H1 (cell line): ENCODE results near the gene EFCAB6. TPM values are rescaled to one million over a fixed set of nuclear protein-coding genes. Genes with fewer than 3 reads are reported as not detected.

ENCODE experiments used
- CEBPB ChIP-seq: IDR thresholded peaks from 2 replicates; pipeline ENCODE4 v1.6.1; 2012; ENCODE audit warnings: low read depth, low read length
- CREB1 ChIP-seq: IDR thresholded peaks from 2 replicates; pipeline ENCODE4 v1.6.1; 2012; ENCODE audit warnings: inconsistent platforms
- EP300 ChIP-seq, 2 experiments: IDR thresholded peaks; 1 replicate in 1 of 2; 2 replicates in 1 of 2; pipeline ENCODE4 v1.6.1; 2011 to 2012; ENCODE audit warnings: low read depth in 2 of 2, low read length in 2 of 2, mild to moderate bottlenecking in 2 of 2, borderline replicate concordance in 1 of 2, inconsistent platforms in 1 of 2, moderate library complexity in 1 of 2
- EZH2 ChIP-seq: fragments of 200-600 bp; sonication (generic); IDR thresholded peaks from 2 replicates; pipeline ENCODE4 v1.7.1; 2012; ENCODE audit warnings: low read depth, mild to moderate bottlenecking, moderate library complexity, low read length, inconsistent platforms; ENCODE audit not compliant: severe bottlenecking
- JUN ChIP-seq: IDR thresholded peaks from 2 replicates; pipeline ENCODE4 v1.6.1; 2011; ENCODE audit warnings: low read depth, mild to moderate bottlenecking, improper control_type of control experiment, low read length
- NANOG ChIP-seq: IDR thresholded peaks from 2 replicates; pipeline ENCODE4 v1.6.1; 2011; ENCODE audit warnings: low read length, low read depth, mild to moderate bottlenecking, inconsistent platforms; ENCODE audit not compliant: insufficient read depth, poor library complexity, severe bottlenecking
- POLR2A ChIP-seq, 2 experiments: IDR thresholded peaks; 1 replicate in 1 of 2; 2 replicates in 1 of 2; pipeline ENCODE4 v1.6.1; 2011; ENCODE audit warnings: low read depth in 2 of 2, low read length in 2 of 2, mild to moderate bottlenecking in 2 of 2; ENCODE audit errors: control extremely low read depth in 1 of 2
- SAP30 ChIP-seq: fragments of 300-600 bp; sonication (generic); IDR thresholded peaks from 2 replicates; pipeline ENCODE4 v1.7.1; 2012; ENCODE audit warnings: low read length, moderate library complexity, mild to moderate bottlenecking, inconsistent platforms; ENCODE audit not compliant: insufficient read depth, insufficient replicate concordance
- SP1 ChIP-seq: IDR thresholded peaks from 2 replicates; pipeline ENCODE4 v1.6.1; 2011; ENCODE audit warnings: low read depth, low read length
- SP2 ChIP-seq: IDR thresholded peaks from 2 replicates; pipeline ENCODE4 v1.6.1; 2012; ENCODE audit warnings: mild to moderate bottlenecking, low read length, inconsistent platforms
- SP4 ChIP-seq: IDR thresholded peaks from 2 replicates; pipeline ENCODE4 v1.6.1; 2012; ENCODE audit warnings: low read length, inconsistent platforms
- polyA plus RNA-seq, 7 experiments: library from polyadenylated mRNA; depleted of rRNA in 3 of 7; stranded (reverse) in 5 of 7; unstranded in 2 of 7; fragments of >200 nt in 5 of 7; fragments of 200-250 nt in 2 of 7; gene quantifications; 1 replicate in 5 of 7; 2 replicates in 1 of 7; 4 replicates in 1 of 7; pipeline versions ENCODE4 v1.2.1 to v1.2.3, GENCODE V29; 2011 to 2013; ENCODE audit warnings: missing spikeins in 2 of 7, mixed read lengths in 2 of 7
- total RNA-seq: library from RNA; stranded (reverse); fragmentation: NEBNext Ultra II Directional; extraction: Animal tissue kit (Norgen Biotek cat#: 25700); gene quantifications from 2 replicates; pipeline ENCODE4 v1.2.1, GENCODE V29; 2021
- TF ChIP-seq, protein P1 (sequence below): fragments of 300-600 bp; sonication (generic); IDR thresholded peaks from 2 replicates; pipeline ENCODE4 v1.7.1; 2012; ENCODE audit warnings: low read length, moderate library complexity, mild to moderate bottlenecking, inconsistent platforms; ENCODE audit not compliant: insufficient replicate concordance

Gene EFCAB6
- total and polyA plus RNA-seq, 2 of the 8 experiments (the other 6 are each of a cell fraction or from before 2014, with no cell fraction given), result 0.32 to 1.7 TPM

DNA sequence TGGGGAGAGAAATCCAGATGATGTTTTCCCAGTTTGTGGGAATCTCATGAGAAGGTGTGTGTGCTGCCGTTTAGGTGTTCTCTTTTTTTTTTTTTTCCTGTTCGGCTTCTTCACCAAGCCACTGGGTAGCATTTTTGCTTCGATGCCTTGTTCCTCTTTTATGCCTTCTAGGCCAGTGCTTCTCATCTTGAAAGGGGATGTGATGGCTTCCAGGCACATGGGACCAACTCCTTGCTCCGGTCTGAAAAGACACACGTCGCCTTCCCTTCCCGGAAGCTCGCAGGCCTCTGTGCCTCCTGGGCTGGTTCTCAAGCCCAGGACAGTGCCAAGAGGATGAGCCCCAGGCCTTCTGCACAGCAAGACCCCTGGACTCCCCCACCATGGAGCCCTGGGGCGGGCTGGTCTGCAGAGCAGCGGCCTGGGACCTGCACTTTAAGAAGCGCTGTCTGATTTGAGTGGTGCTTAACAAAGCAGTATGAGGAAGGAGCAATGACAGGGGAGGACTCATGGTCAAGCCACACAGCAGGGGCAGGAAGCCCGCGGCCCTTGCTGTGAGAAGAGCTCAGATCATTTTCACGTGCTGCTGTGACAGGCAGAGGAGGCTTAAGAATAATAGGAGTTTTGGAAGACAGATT lies 241.5 kb downstream of the EFCAB6 start (continued):
- TF ChIP-seq, protein P1, sequence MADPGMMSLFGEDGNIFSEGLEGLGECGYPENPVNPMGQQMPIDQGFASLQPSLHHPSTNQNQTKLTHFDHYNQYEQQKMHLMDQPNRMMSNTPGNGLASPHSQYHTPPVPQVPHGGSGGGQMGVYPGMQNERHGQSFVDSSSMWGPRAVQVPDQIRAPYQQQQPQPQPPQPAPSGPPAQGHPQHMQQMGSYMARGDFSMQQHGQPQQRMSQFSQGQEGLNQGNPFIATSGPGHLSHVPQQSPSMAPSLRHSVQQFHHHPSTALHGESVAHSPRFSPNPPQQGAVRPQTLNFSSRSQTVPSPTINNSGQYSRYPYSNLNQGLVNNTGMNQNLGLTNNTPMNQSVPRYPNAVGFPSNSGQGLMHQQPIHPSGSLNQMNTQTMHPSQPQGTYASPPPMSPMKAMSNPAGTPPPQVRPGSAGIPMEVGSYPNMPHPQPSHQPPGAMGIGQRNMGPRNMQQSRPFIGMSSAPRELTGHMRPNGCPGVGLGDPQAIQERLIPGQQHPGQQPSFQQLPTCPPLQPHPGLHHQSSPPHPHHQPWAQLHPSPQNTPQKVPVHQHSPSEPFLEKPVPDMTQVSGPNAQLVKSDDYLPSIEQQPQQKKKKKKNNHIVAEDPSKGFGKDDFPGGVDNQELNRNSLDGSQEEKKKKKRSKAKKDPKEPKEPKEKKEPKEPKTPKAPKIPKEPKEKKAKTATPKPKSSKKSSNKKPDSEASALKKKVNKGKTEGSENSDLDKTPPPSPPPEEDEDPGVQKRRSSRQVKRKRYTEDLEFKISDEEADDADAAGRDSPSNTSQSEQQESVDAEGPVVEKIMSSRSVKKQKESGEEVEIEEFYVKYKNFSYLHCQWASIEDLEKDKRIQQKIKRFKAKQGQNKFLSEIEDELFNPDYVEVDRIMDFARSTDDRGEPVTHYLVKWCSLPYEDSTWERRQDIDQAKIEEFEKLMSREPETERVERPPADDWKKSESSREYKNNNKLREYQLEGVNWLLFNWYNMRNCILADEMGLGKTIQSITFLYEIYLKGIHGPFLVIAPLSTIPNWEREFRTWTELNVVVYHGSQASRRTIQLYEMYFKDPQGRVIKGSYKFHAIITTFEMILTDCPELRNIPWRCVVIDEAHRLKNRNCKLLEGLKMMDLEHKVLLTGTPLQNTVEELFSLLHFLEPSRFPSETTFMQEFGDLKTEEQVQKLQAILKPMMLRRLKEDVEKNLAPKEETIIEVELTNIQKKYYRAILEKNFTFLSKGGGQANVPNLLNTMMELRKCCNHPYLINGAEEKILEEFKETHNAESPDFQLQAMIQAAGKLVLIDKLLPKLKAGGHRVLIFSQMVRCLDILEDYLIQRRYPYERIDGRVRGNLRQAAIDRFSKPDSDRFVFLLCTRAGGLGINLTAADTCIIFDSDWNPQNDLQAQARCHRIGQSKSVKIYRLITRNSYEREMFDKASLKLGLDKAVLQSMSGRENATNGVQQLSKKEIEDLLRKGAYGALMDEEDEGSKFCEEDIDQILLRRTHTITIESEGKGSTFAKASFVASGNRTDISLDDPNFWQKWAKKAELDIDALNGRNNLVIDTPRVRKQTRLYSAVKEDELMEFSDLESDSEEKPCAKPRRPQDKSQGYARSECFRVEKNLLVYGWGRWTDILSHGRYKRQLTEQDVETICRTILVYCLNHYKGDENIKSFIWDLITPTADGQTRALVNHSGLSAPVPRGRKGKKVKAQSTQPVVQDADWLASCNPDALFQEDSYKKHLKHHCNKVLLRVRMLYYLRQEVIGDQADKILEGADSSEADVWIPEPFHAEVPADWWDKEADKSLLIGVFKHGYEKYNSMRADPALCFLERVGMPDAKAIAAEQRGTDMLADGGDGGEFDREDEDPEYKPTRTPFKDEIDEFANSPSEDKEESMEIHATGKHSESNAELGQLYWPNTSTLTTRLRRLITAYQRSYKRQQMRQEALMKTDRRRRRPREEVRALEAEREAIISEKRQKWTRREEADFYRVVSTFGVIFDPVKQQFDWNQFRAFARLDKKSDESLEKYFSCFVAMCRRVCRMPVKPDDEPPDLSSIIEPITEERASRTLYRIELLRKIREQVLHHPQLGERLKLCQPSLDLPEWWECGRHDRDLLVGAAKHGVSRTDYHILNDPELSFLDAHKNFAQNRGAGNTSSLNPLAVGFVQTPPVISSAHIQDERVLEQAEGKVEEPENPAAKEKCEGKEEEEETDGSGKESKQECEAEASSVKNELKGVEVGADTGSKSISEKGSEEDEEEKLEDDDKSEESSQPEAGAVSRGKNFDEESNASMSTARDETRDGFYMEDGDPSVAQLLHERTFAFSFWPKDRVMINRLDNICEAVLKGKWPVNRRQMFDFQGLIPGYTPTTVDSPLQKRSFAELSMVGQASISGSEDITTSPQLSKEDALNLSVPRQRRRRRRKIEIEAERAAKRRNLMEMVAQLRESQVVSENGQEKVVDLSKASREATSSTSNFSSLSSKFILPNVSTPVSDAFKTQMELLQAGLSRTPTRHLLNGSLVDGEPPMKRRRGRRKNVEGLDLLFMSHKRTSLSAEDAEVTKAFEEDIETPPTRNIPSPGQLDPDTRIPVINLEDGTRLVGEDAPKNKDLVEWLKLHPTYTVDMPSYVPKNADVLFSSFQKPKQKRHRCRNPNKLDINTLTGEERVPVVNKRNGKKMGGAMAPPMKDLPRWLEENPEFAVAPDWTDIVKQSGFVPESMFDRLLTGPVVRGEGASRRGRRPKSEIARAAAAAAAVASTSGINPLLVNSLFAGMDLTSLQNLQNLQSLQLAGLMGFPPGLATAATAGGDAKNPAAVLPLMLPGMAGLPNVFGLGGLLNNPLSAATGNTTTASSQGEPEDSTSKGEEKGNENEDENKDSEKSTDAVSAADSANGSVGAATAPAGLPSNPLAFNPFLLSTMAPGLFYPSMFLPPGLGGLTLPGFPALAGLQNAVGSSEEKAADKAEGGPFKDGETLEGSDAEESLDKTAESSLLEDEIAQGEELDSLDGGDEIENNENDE, result no peak
- TF ChIP-seq CEBPB, result no peak
- no peak for TF ChIP-seq EP300 (IDR thresholded peaks at IDR 0.05; ENCODE audit: borderline replicate concordance in 1 of 2, low read depth in 2 of 2, low read length in 2 of 2)
- TF ChIP-seq SP4, result no peak
- TF ChIP-seq CREB1, result no peak
- no peak for TF ChIP-seq POLR2A (IDR thresholded peaks at IDR 0.05; ENCODE audit: control extremely low read depth in 1 of 2, low read depth in 2 of 2, low read length in 2 of 2)
- TF ChIP-seq JUN, result no peak
- no peak for TF ChIP-seq SP2
- no peak for TF ChIP-seq NANOG
- TF ChIP-seq SP1, result no peak
- no peak for TF ChIP-seq EZH2
- no peak for TF ChIP-seq SAP30
